Naive B cell (primary cell): Measurements from ENCODE around the gene SH3RF1. TPM values are rescaled to one million over a fixed set of nuclear protein-coding genes. Genes with fewer than 3 reads are reported as not detected.
"Not testable (repeated sequence)": the region's sequence is repeated elsewhere in the genome, so short reads cannot be mapped to it uniquely, and the experiment has no call there.

ENCODE experiments used
- ATAC-seq, 2 donors: fragments of 150-1000 bp; cut with Tn5 transposase; 2 replicates each; pipeline ENCODE4 v1.10.0; 2021; ENCODE audit warnings: low read depth in 2 of 2, mild to moderate bottlenecking in 2 of 2, moderate library complexity in 2 of 2
- DNase-seq: peaks from one replicate; pipeline ENCODE4 v3.0.0; 2022
- H3K27ac Mint-ChIP-seq, 6 donors: one replicate each; pipeline ENCODE4 v1.8.0; 2020 to 2022; ENCODE audit warnings: mild to moderate bottlenecking in 6 of 6, mixed read lengths in 6 of 6, moderate library complexity in 5 of 6, inconsistent platforms in 2 of 6
- H3K27me3 Mint-ChIP-seq, 3 donors: one replicate each; pipeline ENCODE4 v1.8.0; 2021 to 2022; ENCODE audit warnings: mixed read lengths in 3 of 3, mild to moderate bottlenecking in 1 of 3
- H3K36me3 Mint-ChIP-seq, 2 donors: one replicate each; pipeline ENCODE4 v1.8.0; 2020 to 2022; ENCODE audit warnings: mixed read lengths in 2 of 2, inconsistent platforms in 1 of 2, mild to moderate bottlenecking in 1 of 2
- H3K4me1 Mint-ChIP-seq, 3 donors: one replicate each; pipeline ENCODE4 v1.8.0; 2020 to 2022; ENCODE audit warnings: mixed read lengths in 3 of 3, inconsistent platforms in 1 of 3, mild to moderate bottlenecking in 1 of 3, moderate library complexity in 1 of 3
- H3K4me3 Mint-ChIP-seq, 8 donors: one replicate each; pipeline ENCODE4 v1.8.0; 2020 to 2022; ENCODE audit warnings: mild to moderate bottlenecking in 8 of 8, mixed read lengths in 8 of 8, moderate library complexity in 8 of 8, inconsistent platforms in 2 of 8
- H3K9me3 Mint-ChIP-seq, 7 donors: one replicate each; pipeline ENCODE4 v1.8.0; 2020 to 2022; ENCODE audit warnings: mixed read lengths in 7 of 7, mild to moderate bottlenecking in 5 of 7, inconsistent platforms in 2 of 7, moderate library complexity in 1 of 7
- polyA plus RNA-seq, 6 donors: library from polyadenylated mRNA; unstranded; fragments of 300-500 nt; fragmentation: Illumina TruSeq; gene quantifications; one replicate each; pipeline ENCODE4 v1.2.3, GENCODE V29; 2021; ENCODE audit warnings: low read depth in 6 of 6

SH3RF1 gene
- polyA plus RNA-seq, 6 donors from 2014 or later = 0.57 to 1.7 (median 1.1) TPM; not detected in 1

DNA sequence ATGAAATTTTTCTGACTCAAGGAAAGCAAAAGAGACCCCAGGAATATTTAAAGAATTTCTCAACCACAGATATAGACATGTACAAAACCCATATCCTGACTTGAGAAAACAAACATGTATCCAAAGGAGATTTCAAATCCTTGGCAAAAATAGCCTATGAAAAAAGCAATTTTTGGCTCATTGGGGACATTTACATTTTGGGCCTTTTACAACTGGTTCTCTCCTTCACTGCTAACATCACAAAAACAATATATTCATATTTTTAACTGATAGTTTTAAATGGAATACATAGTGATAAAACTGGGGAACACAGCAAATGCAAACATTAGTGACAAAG lies 65.0 kb downstream of the SH3RF1 start:
- Mint-ChIP-seq H3K4me1 (peaks cover 16 to 32% (median 22%) of the 10 kb centered on the region in 3 donors), H3K36me3 (peaks cover 8 to 12% of the 10 kb centered on the region in 2 donors), H3K4me3 (no peak overlapping the region), H3K27me3 (no peaks in the 10 kb centered on the region), H3K9me3 (peaks cover 2 to 7% (median 5%) of the 10 kb centered on the region in 7 donors), H3K27ac (no peak overlapping the region)
- ATAC-seq = no peak
- DNase-seq = no peak

DNA sequence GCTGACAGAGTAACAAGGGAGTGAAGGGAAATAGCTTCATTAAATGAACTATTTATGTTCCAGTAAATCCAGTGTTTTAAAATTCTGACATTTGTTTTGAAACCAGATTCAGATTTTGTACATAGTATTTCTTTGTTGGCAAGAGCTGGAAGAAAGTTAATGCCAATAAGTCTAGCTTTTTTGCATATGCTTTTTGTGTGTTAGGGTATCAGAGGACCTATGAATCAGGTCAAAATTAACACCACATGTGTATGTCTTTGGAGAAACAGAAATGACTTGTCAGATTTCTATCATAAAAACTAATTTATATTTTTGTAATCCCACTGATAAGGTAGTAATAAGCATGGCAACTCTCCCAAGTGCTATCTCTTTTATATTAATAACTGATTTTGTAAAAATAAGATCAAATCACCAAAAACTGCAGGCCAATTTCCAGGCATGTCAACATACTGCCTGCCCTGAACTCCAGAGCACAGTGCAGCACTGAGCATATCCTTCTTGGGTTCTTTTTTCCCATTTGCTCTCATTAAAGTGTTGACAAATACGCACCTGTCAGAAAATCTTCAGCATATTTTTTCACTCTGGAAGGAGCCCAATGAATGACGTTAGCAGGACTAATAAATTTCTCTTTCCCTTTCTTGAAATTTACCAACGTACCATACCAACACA lies 65.5 kb downstream of the SH3RF1 start:
- peaks cover 6 to 8% of the 10 kb centered on the region in 2 donors for H3K36me3 Mint-ChIP-seq
- DNase-seq (no peak), ATAC-seq (no peak)
- peaks cover 13 to 27% (median 18%) of the 10 kb centered on the region in 3 donors for H3K4me1 Mint-ChIP-seq
- no peak overlapping the region for H3K27ac Mint-ChIP-seq
- H3K9me3 Mint-ChIP-seq = peaks cover 0 to 4% (median 2%) of the 10 kb centered on the region in 7 donors
- H3K27me3 Mint-ChIP-seq = no peaks in the 10 kb centered on the region
- no peak overlapping the region for H3K4me3 Mint-ChIP-seq

DNA sequence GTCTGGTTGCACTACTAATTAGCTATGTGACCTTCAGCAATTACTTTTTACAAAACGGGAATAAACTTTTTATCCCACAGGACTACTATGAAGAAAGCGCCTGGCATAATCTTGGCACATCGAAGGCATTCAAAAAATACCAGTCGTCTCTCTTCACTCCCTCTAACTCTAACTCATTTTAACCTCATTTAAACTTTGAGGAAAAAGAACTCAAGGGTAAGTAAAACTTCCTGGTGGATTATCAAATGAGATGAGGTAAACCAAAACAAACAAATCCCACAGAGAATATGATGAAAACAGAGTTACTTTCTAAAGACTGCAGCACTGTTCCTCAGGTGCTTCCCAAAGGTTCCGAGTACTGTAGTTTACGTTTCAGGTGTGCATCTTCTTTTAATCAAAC lies 66.9 kb downstream of the SH3RF1 start:
- no peak overlapping the region for H3K27ac Mint-ChIP-seq
- no peak overlapping the region for H3K4me3 Mint-ChIP-seq
- H3K27me3 Mint-ChIP-seq = no peaks in the 10 kb centered on the region
- peaks cover 0 to 2% (median 0%) of the 10 kb centered on the region in 7 donors for H3K9me3 Mint-ChIP-seq
- peaks cover 0 to 4% of the 10 kb centered on the region in 2 donors for H3K36me3 Mint-ChIP-seq
- no peak for ATAC-seq
- peaks cover 5 to 13% (median 8%) of the 10 kb centered on the region in 3 donors for H3K4me1 Mint-ChIP-seq
- DNase-seq = no peak

DNA sequence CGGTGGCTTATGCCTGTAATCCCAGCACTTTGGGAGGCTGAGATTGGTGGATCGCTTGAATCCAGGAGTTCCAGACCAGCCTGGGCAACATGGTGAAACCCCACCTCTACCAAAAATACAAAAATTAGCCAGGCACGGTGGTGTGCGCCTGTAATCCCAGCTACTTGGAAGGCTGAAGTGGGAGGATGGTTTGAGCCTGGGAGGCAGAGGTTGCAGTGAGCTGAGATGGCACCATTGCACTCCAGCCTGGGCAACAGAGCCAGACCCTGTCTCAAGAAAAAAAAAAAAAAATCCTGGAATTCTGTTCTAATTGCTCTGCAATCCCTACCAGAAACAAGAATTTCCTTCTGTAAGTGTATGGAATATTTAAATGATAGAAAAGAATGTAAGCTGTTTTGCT lies 67.5 kb downstream of the SH3RF1 start:
- not testable (repeated sequence) for DNase-seq, H3K27ac Mint-ChIP-seq, H3K4me3 Mint-ChIP-seq, H3K4me1 Mint-ChIP-seq, H3K27me3 Mint-ChIP-seq, ATAC-seq, H3K36me3 Mint-ChIP-seq, H3K9me3 Mint-ChIP-seq

DNA sequence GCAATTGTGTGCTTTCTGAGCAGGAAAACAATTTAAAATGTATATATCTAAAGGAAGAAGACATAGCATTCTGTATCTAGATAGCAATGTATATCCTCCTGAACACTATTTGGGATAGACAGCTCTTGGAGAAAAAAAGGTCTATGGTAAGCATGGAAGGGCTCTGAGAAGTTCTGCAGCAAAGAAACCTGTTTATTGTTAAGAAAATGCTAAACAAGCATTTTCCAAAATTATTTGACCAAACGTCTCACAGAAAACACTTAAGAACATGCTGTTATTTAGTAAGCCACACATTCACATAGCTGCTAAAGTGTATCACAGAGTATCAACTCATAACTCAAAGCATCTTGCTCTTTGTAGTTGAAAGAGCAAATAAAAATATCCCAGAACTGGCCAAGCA lies 67.9 kb downstream of the SH3RF1 start:
- no peak overlapping the region for H3K4me3 Mint-ChIP-seq
- H3K36me3 Mint-ChIP-seq = no peaks in the 10 kb centered on the region
- H3K4me1 Mint-ChIP-seq = peaks cover 0 to 8% (median 0%) of the 10 kb centered on the region in 3 donors
- no peaks in the 10 kb centered on the region for H3K27me3 Mint-ChIP-seq
- no peaks in the 10 kb centered on the region for H3K9me3 Mint-ChIP-seq
- DNase-seq (no peak), ATAC-seq (no peak)
- no peak overlapping the region for H3K27ac Mint-ChIP-seq

DNA sequence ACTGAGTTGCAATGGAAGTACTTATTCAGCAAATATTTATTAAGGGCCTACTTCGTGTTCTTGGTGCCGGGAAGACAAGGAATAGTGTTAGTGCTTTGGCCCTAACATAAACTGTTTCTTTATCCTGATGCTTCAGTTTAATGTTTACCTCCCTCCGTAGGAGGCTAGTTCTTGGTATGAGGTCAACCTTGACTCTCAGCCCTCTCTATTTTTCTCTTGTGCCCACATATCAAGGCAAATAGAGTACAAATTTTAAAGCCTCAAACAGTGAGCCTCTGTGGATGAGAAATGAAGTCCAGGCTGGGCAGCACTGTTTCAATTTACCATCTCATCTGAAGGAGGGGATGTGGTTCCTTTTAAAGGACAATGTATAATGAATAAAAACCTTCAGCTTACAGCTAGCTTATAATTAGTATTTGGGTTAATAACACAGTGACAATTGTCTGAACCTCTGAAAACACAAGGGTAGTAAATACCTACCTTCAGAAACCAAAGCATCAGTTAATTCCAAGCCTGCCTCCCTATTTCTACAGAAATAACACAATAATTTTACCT lies 68.5 kb downstream of the SH3RF1 start:
- no peaks in the 10 kb centered on the region for H3K36me3 Mint-ChIP-seq
- H3K27ac Mint-ChIP-seq = no peak overlapping the region

DNA sequence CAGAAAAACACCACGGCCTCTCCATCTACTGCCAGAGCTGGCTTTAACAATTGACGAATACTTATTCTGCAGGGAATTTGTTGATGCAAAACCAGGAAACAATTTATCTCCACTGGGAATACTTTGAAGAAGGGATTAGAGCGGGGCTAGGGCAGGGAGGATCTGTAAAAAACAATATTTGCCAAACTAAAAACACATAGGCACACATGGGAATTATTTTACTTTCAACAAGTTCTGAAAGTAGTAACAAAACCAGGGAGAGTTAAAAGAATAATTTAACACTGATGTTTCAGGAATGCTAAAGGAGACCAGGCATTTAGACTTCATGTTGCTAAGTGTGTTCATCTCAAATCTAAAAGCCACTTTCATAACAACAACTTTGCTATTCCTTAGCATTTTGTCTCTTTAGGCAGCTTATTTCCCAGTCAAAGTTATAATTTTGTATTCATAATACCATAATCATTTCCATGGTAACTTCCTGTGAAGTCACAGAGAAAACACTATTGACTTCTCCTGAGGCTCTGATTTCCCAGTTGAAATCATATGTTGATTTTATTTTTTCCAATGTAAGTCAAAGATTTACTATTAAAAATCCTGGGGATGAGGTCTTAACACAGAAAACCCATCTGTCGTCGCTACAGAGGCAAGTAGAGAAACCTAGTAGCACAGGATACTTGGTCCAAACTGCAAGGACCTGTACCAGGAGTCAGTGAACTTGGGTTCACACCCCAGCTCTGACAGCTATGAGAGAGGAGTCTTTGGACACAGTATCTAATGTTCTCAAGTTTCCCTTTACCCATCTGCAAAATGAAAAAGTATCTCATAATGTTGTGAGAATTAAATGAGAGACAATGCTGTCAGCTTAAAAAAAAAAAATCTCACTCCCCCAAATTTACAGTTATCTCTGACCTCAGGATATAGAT lies 69.3 kb downstream of the SH3RF1 start:
- DNase-seq (no peak), ATAC-seq (no peak)
- Mint-ChIP-seq H3K36me3 (no peaks in the 10 kb centered on the region), H3K4me3 (no peak overlapping the region), H3K9me3 (peaks cover 0 to 2% (median 0%) of the 10 kb centered on the region in 7 donors), H3K4me1 (peaks cover 0 to 8% (median 0%) of the 10 kb centered on the region in 3 donors), H3K27ac (peak overlapping the region in 3 of 6 donors; percentile 2 to 50 (median 7)), H3K27me3 (no peaks in the 10 kb centered on the region)

More for the DNA sequence above, 68.5 kb downstream of the SH3RF1 start:
- Mint-ChIP-seq H3K27me3 (no peaks in the 10 kb centered on the region), H3K4me3 (no peak overlapping the region), H3K4me1 (peaks cover 0 to 8% (median 0%) of the 10 kb centered on the region in 3 donors), H3K9me3 (no peaks in the 10 kb centered on the region)
- no peak for DNase-seq
- ATAC-seq = no peak

DNA sequence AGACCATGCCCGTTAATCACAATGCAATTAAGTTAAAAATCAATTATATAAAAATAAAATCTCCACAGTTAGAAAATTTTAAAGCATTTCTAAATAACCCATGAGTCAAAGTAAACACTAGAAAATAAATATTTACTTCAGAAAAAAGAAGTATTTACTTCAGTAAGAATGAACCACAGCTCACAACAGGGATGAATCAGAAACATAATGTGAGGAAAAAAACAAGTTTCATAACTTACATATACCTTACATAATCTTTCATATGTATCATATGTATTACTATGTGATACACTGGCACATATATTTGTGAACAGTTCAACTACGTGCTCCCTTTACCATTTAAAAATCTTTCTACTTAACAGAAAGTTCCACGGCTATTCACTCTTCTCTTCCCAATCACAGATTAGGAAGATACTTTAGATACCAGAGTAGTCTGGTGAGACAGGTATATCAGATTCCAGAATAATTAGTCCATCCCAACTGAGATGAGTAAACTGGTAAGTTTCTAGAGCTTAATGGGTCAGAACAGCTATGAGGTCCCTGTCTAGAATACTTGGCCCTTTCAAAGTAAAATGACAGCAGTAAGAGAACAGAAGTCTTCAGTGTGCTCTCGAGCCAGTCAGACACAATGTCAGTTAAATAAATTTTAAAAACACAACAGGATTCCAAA lies 70.3 kb downstream of the SH3RF1 start:
- peaks cover 0 to 8% (median 0%) of the 10 kb centered on the region in 3 donors for H3K4me1 Mint-ChIP-seq
- H3K36me3 Mint-ChIP-seq = peaks cover 0 to 10% of the 10 kb centered on the region in 2 donors
- H3K9me3 Mint-ChIP-seq = peaks cover 0 to 10% (median 6%) of the 10 kb centered on the region in 7 donors
- H3K27ac Mint-ChIP-seq = no peak overlapping the region
- no peaks in the 10 kb centered on the region for H3K27me3 Mint-ChIP-seq
- no peak overlapping the region for H3K4me3 Mint-ChIP-seq
- ATAC-seq (no peak), DNase-seq (no peak)

DNA sequence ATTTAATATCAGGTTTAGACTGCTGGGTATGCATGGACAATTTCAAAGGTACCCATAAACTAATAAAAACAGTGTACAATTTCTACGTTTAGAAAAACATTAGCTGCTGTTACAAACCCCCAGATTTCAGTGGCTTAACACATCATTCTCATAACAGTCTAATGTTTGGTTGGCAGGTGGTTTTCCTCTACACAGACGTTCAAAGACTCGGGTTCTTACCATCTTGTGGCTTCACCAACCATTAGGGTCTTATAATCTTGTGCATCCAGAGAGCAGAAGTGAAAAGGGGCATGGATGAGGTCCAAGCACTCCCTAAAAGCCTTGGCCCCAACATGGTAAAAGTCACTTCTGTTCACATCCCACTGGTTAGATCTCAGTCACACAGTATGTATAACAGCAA lies 71.6 kb downstream of the SH3RF1 start:
- peak overlapping the region in 1 of 8 donors; percentile 21 for H3K4me3 Mint-ChIP-seq
- peaks cover 5 to 14% of the 10 kb centered on the region in 2 donors for H3K36me3 Mint-ChIP-seq
- ATAC-seq (no peak), DNase-seq (no peak)
- H3K27ac Mint-ChIP-seq = no peak overlapping the region
- no peaks in the 10 kb centered on the region for H3K27me3 Mint-ChIP-seq
- peaks cover 0 to 23% (median 11%) of the 10 kb centered on the region in 7 donors for H3K9me3 Mint-ChIP-seq
- H3K4me1 Mint-ChIP-seq = peaks cover 0 to 8% (median 0%) of the 10 kb centered on the region in 3 donors

DNA sequence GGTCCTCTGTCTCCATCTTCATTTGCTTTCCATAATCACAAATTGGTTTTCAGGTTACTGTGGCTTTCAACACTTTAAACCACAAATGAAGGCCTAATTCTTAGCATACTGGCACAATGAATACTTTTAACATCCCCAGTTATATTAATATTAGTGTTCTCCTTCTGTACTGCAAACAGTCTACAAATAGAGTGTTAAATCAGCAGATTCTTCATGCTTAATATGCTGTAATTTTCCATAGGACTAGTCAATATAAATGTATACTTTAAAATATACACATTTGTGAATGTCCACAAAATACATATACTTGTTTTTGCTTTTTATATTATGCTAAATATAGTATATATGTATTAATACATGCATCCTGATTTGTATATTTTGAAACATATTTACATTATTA lies 72.6 kb downstream of the SH3RF1 start:
- DNase-seq (no peak), ATAC-seq (no peak)
- Mint-ChIP-seq H3K36me3 (peaks cover 5 to 14% of the 10 kb centered on the region in 2 donors), H3K27ac (no peak overlapping the region), H3K4me1 (peaks cover 0 to 8% (median 0%) of the 10 kb centered on the region in 3 donors), H3K4me3 (no peak overlapping the region), H3K27me3 (no peaks in the 10 kb centered on the region), H3K9me3 (peaks cover 0 to 29% (median 11%) of the 10 kb centered on the region in 7 donors)

DNA sequence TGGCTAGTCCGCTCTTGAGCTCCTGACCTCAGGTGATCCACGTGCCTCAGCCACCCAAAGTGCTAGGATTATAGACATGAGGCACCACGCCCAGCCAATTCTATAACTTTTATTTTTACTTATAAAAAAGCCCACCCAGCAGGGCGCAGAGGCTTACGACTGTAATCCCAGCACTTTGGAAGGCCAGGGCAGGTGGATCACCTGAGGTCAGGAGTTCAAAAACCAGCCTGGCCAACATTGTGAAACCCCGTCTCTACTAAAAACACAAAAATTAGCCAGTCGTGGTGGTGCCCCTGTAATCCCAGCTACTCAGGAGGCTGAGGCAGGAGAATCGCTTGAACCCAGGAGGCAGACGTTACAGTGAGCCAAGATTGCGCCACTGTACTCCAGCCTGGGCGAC lies 73.5 kb downstream of the SH3RF1 start:
- DNase-seq, H3K4me3 Mint-ChIP-seq, H3K4me1 Mint-ChIP-seq, H3K27me3 Mint-ChIP-seq, ATAC-seq: not testable (repeated sequence)
- Mint-ChIP-seq H3K36me3 (peaks cover 5 to 14% of the 10 kb centered on the region in 2 donors), H3K9me3 (peaks cover 0 to 29% (median 11%) of the 10 kb centered on the region in 7 donors), H3K27ac (peak overlapping the region in 1 of 6 donors; percentile 47)

DNA sequence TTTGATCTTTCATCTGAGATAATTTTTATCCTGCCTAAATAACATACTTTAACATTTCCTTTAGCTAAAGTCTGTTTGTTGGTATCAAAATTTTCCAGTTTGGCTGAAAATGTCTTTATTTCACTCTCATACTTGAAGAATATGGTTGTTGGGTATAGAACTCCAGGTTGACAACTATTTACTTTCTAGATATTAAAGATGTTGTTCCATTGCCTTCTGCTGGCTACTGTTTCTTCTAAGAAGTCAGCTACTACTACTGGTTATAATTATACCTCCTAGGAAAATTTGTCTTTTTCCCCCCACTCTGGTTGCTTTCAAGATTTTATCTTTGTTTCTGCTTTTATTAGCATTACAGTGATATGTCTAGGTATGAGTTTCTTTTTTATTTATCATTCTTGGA lies 75.7 kb downstream of the SH3RF1 start:
- Mint-ChIP-seq H3K9me3 (peaks cover 0 to 29% (median 16%) of the 10 kb centered on the region in 7 donors), H3K36me3 (peaks cover 5 to 14% of the 10 kb centered on the region in 2 donors), H3K4me1 (peaks cover 4 to 8% (median 4%) of the 10 kb centered on the region in 3 donors), H3K27me3 (no peaks in the 10 kb centered on the region), H3K27ac (no peak overlapping the region), H3K4me3 (no peak overlapping the region)
- no peak for ATAC-seq
- no peak for DNase-seq

DNA sequence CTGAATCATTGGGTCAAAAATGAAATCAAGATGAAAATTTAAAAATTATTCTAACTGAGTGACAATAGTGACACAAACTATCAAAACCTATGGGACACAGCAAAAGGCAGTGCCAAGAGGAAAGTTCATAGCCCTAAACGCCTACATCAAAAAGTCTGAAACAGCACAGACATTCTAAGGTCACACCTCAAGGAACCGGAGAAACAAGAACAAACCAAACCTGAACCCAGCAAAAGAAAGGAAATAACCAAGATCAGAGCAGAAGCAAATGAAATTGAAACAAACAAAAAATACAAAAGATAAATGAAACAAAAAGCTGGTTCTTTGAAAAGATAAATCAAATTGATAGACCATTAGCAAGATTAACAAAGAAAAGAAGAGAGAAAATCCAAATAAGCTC lies 80.8 kb downstream of the SH3RF1 start:
- Mint-ChIP-seq H3K4me3 (peak overlapping the region in 3 of 8 donors; percentile 2 to 53 (median 33)), H3K9me3 (peaks cover 0 to 14% (median 5%) of the 10 kb centered on the region in 7 donors), H3K27ac (peak overlapping the region in 4 of 6 donors; percentile 29 to 63 (median 49)), H3K4me1 (peaks cover 7 to 17% (median 12%) of the 10 kb centered on the region in 3 donors)
- not testable (repeated sequence) for ATAC-seq, DNase-seq, H3K27me3 Mint-ChIP-seq, H3K36me3 Mint-ChIP-seq
